Stimulated activated CD4-positive, alpha-beta T cell treated with anti-CD3 and anti-CD28 coated beads, Interleukin-4, amount 100 ng/mL, for 1 hour (primary cell): ENCODE results near the gene SELENOS.
"Not testable (repeated sequence)": the region's sequence is repeated elsewhere in the genome, so short reads cannot be mapped to it uniquely, and the experiment has no call there.

Source experiments
- DNase-seq: peaks from one replicate; pipeline ENCODE4 v3.0.0-alpha.2; 2020

Gene SELENOS

DNA sequence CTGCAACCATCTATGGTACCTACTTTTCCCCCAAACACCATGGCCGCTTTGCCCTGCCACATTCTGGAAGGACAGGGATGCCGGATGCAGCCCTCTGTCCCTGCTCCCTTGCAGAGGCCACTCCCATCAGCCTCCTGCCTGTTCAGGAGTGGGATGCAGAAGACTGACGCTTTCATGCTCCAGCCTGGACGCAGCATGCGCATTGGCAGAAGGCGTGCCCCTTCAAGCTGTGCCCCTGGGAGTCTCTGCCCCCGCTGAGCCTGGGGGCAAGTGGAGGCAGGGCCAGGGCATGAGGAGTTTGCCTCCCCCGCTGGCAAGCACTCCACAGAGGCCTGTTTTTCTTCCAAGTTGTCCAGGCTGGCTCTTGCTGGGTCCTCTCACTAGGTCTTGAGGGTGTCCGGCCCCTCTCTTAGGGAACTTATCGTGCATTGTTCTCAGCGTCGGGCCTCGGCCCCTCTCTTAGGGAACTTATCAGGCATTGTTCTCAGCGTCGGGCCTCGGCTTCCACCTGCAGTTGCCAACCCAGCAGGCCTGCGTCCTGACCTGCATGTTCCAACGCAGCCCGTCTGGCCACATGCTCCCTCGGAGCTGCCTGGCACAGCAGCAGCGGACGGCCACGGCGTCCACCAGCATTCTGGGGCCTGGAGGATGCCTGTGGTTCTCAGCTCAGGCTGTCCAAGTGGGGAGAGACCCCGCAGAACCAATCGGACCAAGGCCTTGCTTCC, 32.3 kb upstream of the SELENOS start:
- DNase-seq: no peak

DNA sequence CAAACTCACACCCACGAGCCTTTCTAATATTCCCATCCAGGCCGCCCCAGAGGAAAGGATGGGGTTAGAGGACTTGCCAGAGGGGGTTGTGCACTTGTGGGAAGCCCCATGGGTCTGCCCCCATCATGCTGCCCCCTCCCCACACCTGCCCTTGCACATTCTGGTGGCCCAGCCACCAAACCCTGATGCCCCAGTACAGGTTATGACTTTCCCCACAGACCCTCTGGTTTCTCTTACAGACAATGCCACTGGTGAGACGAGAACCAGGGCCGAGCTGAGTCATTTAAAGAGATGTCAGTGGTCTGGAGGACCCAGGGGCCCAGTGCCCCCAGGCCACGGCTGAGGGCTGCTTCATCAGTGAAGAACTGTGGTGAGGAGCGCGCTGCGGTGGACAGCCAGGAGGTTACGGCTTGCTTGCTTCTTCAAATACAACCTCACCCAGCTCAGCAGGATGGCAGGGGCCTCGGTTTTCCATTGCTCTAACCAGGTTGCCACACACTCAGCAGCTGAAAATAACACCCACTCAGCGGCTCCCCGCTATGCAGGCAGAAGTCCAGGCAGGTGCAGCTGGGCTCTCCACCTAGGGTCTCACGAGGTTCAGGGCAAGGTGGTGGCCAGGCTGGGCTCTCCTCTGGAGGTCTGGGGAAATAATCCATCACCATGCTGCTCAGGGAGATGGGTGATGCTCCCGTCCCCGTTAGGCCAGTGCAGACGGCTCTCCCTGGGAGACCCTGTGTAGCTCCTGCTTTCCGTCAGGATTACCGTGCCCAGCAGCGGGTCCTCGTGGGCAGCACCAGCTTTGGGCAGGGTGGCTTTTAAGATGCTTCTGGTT, 31.5 kb upstream of the SELENOS start:
- DNase-seq: no peak

DNA sequence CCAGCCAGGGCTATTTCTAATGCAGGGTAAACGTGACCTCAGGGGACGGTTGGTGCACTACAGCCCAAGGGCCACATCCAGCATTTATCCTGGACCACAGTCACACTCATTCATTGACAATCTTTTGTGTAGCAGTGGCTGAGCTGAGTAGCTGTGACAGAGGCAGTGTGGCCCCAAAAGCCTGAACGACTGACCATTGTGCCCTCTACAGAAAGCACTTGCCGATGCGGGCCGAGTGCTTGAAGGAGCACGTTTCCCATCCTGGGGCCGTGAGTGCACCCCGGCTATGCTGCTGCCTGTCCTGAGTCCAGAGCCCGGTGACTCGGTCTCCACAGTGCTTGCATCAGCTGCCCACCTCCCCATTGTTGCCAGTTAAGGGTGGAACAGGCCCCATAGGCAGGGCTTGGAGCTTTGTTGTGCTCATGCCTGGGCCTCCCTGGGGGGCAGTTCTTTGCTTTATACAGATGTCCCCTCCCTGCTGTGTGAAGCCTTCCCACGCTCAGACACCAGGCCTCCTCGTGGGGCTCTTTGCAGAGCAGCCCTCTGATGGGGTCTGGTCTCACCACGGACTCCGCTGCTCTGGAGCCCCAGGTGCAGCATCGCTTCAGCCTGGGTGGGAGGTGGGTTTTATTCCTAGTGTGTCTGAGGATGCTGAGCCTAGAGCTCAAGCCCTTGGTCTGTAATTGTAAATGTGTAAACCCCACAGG, 30.8 kb upstream of the SELENOS start:
- no peak for DNase-seq

DNA sequence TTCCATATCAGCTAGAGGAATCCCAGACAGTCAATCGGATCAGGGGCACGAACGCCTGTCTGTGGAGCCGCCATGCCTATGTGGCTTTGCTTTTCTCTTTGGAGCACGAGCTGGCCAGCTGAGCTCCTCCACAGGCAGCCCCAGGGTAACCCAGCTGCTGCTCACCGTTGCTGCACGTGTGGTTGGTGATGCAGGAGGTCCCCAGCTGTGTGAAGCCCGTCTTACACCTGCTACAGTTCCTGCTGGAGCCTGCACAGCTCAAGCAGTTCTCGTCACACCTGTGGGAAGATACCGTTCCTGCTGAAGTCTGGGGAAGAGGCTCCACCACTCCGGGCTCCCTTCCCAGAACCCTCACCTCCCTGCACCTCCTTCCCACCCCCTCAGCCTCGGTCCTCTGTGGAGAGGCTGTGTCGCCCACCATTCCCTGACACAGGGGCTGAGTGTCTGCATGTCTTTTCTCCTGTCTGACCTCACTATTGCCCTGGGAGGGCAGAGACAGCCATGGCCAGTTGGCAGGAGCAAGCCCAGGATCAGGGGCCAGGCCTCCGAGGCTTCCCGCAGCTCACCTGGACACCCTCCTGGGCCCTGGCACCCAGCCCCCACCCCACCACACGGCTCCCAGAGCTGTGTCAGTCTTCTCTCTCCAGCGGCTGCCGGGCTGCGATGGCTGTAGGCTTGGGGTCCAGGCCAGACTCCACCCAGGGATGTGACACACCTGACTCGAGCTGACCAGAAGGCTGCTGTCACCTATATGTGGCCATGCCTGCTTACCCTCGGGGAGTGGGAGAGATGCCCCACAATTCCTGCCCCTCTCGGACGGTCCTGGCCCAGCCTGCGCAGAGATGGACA, 30.0 kb upstream of the SELENOS start:
- no peak for DNase-seq

DNA sequence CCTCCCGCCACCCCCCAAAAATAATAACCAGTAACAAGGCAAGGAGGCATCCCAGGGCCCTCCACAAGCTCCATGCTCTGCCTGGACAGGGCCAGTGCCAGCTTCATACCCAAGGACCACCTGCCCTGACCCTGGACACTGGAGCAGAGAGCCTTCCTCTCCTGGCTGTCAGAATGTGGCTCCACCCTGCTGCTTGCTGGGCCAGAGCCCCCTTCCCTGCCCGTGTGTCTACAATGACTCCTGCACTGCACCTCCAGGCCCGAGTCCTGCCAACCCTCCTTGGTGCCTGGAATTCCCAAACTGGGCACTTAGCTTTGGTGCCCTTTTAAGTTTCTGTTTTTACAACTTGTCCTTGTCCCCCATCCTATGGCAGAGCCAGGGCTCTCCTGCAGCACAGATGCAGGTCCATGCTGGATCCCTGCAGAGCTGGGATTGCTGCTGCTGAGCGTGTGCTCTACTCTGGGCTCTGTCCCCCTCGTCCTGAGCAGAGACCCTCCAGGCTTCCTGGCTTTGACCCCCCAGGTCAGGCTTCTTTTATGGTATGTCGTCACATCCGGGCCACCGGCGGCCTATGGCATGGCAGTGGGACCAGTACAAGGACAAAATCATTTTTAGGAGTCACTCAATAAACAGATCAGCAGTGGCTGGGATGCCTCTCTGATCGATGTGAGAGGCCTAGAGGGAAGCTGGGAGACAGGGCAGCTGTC, 29.2 kb upstream of the SELENOS start:
- no peak for DNase-seq

DNA sequence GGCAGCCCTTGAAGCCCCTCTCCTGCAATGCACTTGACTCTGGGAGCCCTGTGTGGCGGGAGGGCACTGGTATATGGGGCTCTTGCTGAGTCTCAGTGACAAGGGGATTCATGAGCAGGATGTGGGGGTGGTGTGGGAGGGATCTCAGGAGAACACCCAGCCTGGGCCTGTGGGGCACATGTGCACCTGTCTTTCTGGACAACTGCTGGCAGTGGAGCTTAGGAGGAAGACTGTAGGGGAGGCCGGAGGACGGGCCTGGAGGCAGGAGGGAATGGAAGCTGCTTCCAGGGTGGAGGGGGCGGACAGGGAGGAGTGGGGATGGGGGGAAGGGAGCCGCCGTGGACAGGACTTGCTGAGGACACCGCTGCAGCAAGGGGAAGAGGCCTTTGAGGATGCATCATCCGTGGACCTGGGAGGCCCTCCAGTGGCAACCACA, 28.6 kb upstream of the SELENOS start:
- DNase-seq: no peak

GRCh38 chr15:101303408-101303807, 26.1 kb upstream of the SELENOS start:
- DNase-seq: no peak

DNA sequence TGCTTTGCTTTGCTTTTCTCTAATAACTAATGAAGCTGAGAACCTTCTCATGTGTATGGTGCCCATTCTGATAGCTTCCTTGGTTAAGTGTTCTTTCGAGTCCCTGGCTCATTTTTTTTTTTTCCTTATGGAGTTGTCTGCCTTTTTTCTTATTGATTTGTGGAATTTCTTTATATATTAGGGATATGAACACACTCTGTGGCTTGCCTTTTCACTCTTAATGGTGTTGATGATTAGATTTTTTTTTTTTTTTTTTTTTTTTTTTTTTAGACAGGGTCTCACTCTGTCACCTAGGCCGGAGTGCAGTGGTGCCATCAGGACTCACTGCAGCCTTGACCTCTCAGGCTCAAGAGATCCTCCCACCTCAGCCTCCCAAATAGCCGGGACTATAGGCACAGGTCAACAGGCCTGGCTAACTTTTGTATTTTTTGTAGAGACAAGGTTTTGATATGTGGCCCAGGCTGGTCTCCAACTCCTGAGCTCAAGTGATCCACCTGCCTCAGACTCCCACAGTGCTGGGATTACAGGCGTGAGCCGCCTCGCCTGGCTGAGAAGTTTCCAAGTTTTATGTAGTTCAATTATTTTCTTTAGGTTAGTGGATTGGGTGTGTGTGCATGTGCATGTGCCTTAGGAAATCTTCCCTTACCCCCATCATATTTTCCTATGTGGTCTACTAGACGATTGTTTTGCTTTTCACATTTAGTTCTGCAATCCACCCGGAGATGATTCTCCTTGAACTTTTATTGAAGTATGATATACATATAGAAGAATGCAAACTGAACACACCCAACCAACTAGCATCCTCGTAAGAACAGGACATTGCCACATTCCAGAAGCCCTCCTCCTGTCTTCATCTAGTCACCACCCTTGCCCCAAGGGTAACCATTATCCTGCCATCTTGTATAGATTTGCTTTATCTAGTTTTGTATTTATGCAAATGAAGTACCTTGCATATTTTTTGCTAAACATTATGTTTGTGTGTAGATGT, 19.4 kb upstream of the SELENOS start:
- no peak for DNase-seq

GRCh38 chr15:101295607-101296161, 18.4 kb upstream of the SELENOS start:
- no peak for DNase-seq

DNA sequence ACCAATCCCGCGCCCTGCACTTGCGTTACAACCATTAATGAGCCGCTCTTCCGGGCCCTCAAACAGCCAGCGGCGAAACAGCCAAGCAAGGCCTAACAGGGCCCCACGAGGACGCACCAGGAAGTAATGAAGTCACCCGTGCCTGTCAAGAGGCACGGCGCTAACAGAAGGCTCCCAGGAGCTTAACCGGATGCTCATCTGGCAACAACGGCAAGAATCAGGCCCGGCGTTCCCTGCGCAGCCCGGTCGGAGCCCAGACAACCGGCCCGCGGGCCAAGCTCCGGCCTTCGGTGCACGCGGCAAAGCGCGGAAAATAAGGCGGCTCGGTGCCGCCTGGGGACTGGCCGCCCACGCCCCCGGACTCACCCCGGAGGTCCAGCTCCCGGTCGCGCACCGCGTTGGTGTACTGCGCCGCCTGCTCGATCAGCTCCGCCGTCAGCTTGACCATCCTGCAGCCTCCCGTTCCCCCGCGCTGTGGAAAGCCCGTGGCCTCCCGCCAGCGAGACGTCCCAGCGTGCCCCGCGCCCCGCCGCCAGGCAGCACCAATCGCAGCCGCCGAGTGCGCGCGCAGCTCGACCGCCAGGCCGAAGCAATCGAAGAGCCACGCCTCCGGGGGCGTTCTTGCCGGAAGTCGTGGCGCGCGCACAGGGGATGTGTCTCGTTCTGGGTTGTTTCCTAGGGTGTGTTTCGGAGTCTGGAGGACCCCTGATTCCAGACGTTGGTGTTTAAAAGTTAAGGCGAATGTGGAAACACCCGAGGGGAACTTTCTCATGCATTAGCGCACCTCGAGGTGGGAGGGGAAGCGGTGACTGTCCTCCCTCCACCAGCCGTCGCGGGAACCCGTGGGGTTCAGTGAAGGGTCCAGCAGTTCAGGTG, 17.7 kb upstream of the SELENOS start, which contains the start of gene SNRPA1:
Gene SNRPA1, minus strand, starts transcription at position 518 of the 876 bp plus-strand sequence. Its CDS starts 70 bp downstream, at position 448.
- peak; percentile 99 for DNase-seq

- DNase-seq: no peak
These were observed 15.8 kb upstream of the SELENOS start for GRCh38 chr15:101293122-101293521.

GRCh38 chr15:101288905-101289513, 11.7 kb upstream of the SELENOS start:
- DNase-seq: no peak

- not testable (repeated sequence) for DNase-seq
These were observed 10.1 kb upstream of the SELENOS start for GRCh38 chr15:101287342-101287741.

GRCh38 chr15:101286471-101287114, 9.3 kb upstream of the SELENOS start:
- DNase-seq: no peak

- DNase-seq: no peak
These were observed 6.6 kb upstream of the SELENOS start for GRCh38 chr15:101283931-101284330.

GRCh38 chr15:101280007-101280406, 2.7 kb upstream of the SELENOS start:
- no peak for DNase-seq

DNA sequence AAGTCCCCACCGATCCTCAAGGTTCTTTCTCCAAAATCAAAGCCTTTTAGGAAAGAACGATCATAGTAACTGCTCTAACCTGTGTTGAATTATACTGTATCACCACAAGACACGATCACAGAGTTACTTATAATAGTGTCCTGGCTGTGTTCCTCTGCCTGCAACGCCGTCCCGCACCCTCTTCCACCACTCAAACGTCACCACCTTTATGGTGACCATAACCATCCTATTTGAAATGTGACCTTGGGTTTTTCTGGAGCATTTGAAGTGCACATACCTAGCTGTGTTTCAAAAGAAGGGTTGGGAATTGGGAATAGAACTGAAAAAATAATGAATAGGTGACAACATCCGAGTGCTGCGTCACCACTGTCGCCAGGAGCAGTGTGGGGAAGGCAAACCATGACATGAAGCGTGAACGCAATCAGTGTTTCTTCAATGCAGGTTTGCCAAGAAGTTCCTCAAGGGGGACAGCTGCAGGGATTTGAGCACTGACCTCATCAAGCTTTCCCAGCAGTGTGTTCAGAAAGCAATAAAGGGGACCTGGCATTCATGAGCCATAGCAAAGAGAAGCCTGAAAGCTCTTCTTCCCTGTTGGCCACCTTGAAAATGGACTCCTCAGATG, 769 bp upstream of the SELENOS start:
- no peak for DNase-seq
